ENCODE data around the gene FAM107B.

Gene FAM107B

DNA sequence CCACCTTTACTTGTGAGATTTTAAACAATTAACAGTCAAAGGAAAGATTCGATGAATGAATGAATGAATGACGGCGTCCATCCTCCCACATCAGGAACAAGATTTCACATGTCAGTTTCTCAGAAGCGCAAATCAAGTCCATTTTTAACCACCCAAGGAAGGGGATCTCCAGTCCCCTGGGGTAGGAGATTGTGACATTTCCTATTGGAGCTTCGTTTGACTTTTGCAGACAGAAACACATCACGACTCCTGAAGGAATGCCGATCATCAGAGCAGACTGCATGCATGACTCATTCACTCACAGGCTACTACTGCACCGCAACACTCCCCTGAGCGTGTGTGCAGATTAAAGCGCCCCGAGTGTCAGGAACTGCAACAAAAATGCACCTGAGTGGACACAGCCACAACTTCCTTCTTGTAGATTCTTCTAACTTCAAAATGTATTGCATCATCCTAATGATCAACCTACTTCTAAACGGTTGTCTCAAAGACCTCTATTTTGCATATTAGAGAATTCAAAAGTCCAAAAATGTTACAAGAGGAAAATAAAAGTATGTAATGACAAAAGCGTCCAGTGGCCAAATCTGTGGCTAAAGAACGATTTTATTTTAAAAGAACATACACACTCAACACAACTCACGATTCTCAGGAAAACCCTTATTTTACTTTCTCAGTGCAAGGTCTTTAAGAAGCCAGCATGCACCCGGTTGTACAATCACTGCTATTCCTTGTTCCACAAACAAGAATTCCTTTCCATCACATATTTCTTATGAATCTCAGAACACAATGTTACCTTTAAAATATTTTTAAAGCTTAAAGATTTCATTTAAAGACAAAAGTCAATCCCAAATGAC is 172.6 kb downstream of the FAM107B start:
- Histone ChIP-seq H3K9me3 (ENCODE audit: control insufficient read depth, insufficient read depth, low read depth, low read length) (no peaks in the 10 kb centered on the region), H3K27ac (ENCODE audit: extremely low read depth, low read depth, low read length) (no peak overlapping the region), H3K4me1 (ENCODE audit: control insufficient read depth, insufficient read depth, low read length) (peaks cover 11% of the 10 kb centered on the region), H3K4me3 (ENCODE audit: low read depth, low read length) (no peak overlapping the region; the same call in 1 of the 2 replicates), H3K36me3 (ENCODE audit: control insufficient read depth in 2 of 2, insufficient read depth in 1 of 2, low read length in 2 of 2) (peaks cover 0 to 26% of the 10 kb centered on the region in 2 experiments; a peak in 1 of 3 replicates)
- ChIA-PET CTCF (interaction anchor here (0.6 kb wide), 1 partner anchor 235 kb away, joined by 3 read pairs; no protein-coding TSS in a partner anchor), POLR2A (interaction anchor here (0.6 kb wide), 1 partner anchor 123 kb away, joined by 7 read pairs; no protein-coding TSS in a partner anchor)
- TF ChIP-seq ZNF274 (IDR thresholded peaks at IDR 0.05; ENCODE audit: low read length): no peak
- no peak for TF ChIP-seq ZNF274 (tag by site-specific recombination; IDR thresholded peaks at IDR 0.05; ENCODE audit: borderline replicate concordance)
- TF ChIP-seq, protein P1, sequence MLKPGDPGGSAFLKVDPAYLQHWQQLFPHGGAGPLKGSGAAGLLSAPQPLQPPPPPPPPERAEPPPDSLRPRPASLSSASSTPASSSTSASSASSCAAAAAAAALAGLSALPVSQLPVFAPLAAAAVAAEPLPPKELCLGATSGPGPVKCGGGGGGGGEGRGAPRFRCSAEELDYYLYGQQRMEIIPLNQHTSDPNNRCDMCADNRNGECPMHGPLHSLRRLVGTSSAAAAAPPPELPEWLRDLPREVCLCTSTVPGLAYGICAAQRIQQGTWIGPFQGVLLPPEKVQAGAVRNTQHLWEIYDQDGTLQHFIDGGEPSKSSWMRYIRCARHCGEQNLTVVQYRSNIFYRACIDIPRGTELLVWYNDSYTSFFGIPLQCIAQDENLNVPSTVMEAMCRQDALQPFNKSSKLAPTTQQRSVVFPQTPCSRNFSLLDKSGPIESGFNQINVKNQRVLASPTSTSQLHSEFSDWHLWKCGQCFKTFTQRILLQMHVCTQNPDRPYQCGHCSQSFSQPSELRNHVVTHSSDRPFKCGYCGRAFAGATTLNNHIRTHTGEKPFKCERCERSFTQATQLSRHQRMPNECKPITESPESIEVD (tag by site-specific recombination; IDR thresholded peaks at IDR 0.05): no peak
- no peak for TF ChIP-seq ZNF501 (tag by site-specific recombination; IDR thresholded peaks at IDR 0.05)
- no peak for TF ChIP-seq ZNF211 (tag by site-specific recombination; IDR thresholded peaks at IDR 0.05; ENCODE audit: low read depth)
- TF ChIP-seq ZNF16 (tag by site-specific recombination; IDR thresholded peaks at IDR 0.05; ENCODE audit: low read depth): no peak
- no peak for TF ChIP-seq ZNF324 (tag by site-specific recombination; IDR thresholded peaks at IDR 0.05)
- no peak for TF ChIP-seq SETDB1 (IDR thresholded peaks at IDR 0.05; ENCODE audit: insufficient read length, low read length)
- no peak for TF ChIP-seq REPIN1 (tag by site-specific recombination; IDR thresholded peaks at IDR 0.05; ENCODE audit: low read depth)
- TF ChIP-seq ZNF184 (tag by site-specific recombination; IDR thresholded peaks at IDR 0.05): no peak
- TF ChIP-seq, protein P2, sequence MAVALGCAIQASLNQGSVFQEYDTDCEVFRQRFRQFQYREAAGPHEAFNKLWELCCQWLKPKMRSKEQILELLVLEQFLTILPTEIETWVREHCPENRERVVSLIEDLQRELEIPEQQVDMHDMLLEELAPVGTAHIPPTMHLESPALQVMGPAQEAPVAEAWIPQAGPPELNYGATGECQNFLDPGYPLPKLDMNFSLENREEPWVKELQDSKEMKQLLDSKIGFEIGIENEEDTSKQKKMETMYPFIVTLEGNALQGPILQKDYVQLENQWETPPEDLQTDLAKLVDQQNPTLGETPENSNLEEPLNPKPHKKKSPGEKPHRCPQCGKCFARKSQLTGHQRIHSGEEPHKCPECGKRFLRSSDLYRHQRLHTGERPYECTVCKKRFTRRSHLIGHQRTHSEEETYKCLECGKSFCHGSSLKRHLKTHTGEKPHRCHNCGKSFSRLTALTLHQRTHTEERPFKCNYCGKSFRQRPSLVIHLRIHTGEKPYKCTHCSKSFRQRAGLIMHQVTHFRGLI (tag by site-specific recombination; IDR thresholded peaks at IDR 0.05): no peak; the same call in 1 of the 2 replicates
- TF ChIP-seq ZNF335 (tag by site-specific recombination; conservative IDR thresholded peaks at IDR 0.05): no peak
- no peak for TF ChIP-seq ZSCAN23 (tag by site-specific recombination; IDR thresholded peaks at IDR 0.05)
- TF ChIP-seq, protein P3, sequence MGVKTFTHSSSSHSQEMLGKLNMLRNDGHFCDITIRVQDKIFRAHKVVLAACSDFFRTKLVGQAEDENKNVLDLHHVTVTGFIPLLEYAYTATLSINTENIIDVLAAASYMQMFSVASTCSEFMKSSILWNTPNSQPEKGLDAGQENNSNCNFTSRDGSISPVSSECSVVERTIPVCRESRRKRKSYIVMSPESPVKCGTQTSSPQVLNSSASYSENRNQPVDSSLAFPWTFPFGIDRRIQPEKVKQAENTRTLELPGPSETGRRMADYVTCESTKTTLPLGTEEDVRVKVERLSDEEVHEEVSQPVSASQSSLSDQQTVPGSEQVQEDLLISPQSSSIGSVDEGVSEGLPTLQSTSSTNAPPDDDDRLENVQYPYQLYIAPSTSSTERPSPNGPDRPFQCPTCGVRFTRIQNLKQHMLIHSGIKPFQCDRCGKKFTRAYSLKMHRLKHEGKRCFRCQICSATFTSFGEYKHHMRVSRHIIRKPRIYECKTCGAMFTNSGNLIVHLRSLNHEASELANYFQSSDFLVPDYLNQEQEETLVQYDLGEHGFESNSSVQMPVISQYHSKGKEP (tag by site-specific recombination; IDR thresholded peaks at IDR 0.05): peak; percentile 98
- TF ChIP-seq, protein P4, sequence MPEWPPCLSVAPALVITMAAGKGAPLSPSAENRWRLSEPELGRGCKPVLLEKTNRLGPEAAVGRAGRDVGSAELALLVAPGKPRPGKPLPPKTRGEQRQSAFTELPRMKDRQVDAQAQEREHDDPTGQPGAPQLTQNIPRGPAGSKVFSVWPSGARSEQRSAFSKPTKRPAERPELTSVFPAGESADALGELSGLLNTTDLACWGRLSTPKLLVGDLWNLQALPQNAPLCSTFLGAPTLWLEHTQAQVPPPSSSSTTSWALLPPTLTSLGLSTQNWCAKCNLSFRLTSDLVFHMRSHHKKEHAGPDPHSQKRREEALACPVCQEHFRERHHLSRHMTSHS (tag by site-specific recombination; IDR thresholded peaks at IDR 0.05): no peak
- TF ChIP-seq KLF10 (tag by site-specific recombination; IDR thresholded peaks at IDR 0.05): no peak
- TF ChIP-seq ZNF433 (tag by site-specific recombination; IDR thresholded peaks at IDR 0.05; ENCODE audit: low read depth): no peak
- TF ChIP-seq, protein P5, sequence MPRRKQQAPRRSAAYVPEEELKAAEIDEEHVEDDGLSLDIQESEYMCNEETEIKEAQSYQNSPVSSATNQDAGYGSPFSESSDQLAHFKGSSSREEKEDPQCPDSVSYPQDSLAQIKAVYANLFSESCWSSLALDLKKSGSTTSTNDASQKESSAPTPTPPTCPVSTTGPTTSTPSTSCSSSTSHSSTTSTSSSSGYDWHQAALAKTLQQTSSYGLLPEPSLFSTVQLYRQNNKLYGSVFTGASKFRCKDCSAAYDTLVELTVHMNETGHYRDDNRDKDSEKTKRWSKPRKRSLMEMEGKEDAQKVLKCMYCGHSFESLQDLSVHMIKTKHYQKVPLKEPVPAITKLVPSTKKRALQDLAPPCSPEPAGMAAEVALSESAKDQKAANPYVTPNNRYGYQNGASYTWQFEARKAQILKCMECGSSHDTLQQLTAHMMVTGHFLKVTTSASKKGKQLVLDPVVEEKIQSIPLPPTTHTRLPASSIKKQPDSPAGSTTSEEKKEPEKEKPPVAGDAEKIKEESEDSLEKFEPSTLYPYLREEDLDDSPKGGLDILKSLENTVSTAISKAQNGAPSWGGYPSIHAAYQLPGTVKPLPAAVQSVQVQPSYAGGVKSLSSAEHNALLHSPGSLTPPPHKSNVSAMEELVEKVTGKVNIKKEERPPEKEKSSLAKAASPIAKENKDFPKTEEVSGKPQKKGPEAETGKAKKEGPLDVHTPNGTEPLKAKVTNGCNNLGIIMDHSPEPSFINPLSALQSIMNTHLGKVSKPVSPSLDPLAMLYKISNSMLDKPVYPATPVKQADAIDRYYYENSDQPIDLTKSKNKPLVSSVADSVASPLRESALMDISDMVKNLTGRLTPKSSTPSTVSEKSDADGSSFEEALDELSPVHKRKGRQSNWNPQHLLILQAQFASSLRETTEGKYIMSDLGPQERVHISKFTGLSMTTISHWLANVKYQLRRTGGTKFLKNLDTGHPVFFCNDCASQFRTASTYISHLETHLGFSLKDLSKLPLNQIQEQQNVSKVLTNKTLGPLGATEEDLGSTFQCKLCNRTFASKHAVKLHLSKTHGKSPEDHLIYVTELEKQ (tag by site-specific recombination; IDR thresholded peaks at IDR 0.05; ENCODE audit: borderline replicate concordance): peak; percentile 43; the same call in 1 of the 2 replicates
- TF ChIP-seq, protein P6, sequence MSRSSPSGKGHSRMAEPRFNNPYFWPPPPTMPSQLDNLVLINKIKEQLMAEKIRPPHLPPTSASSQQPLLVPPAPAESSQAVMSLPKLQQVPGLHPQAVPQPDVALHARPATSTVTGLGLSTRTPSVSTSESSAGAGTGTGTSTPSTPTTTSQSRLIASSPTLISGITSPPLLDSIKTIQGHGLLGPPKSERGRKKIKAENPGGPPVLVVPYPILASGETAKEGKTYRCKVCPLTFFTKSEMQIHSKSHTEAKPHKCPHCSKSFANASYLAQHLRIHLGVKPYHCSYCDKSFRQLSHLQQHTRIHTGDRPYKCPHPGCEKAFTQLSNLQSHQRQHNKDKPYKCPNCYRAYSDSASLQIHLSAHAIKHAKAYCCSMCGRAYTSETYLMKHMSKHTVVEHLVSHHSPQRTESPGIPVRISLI (tag by site-specific recombination; IDR thresholded peaks at IDR 0.05): no peak
- TF ChIP-seq HOXA7 (CRISPR knock-in tag; IDR thresholded peaks at IDR 0.05; ENCODE audit: borderline replicate concordance): no peak
- TF ChIP-seq ZNF146 (tag by site-specific recombination; IDR thresholded peaks at IDR 0.05): no peak
- 0 out of 2 replicates have a peak, but pooled peaks have one; percentile 31 for TF ChIP-seq ZEB2 (tag by site-specific recombination; IDR thresholded peaks at IDR 0.05)
- no peak for TF ChIP-seq ZNF248 (tag by site-specific recombination; IDR thresholded peaks at IDR 0.05)
- peak; percentile 66; the same call in 1 of the 2 replicates for TF ChIP-seq ZNF600 (tag by site-specific recombination; IDR thresholded peaks at IDR 0.05)
- TF ChIP-seq ZNF221 (tag by site-specific recombination; IDR thresholded peaks at IDR 0.05; ENCODE audit: borderline replicate concordance): no peak

All from HEK293 (cell line).